Tibial nerve (tissue), 4 donors: Measurements from ENCODE around the gene PFKFB3. TPM values are rescaled to one million over a fixed set of nuclear protein-coding genes. Genes with fewer than 3 reads are reported as not detected.
A peak's percentile ranks its signal among the peaks of the same experiment; 100 is the strongest.

Experiments used
- DNase-seq, 2 donors: peaks; one replicate each; pipeline ENCODE4 v3.0.0-alpha.2; 2019; ENCODE audit warnings: low spot score in 2 of 2
- H3K27ac ChIP-seq, 4 donors: fragments of 200-600 bp; sonication (generic) in 3 of 4; one replicate each; pipeline ENCODE4 v1.5.1; 2017 to 2019; ENCODE audit warnings: mild to moderate bottlenecking in 1 of 4
- H3K27me3 ChIP-seq, 2 donors: fragments of 200-600 bp; sonication (generic) in 1 of 2; one replicate each; pipeline versions ENCODE4 v1.5.1 to v1.6.0; 2017 to 2019
- H3K36me3 ChIP-seq, 3 donors: fragments of 200-600 bp; sonication (generic); one replicate each; pipeline ENCODE4 v1.5.1; 2018 to 2019
- H3K4me1 ChIP-seq, 4 donors: fragments of 200-600 bp; sonication (generic) in 3 of 4; one replicate each; pipeline ENCODE4 v1.5.1; 2017 to 2019
- H3K4me3 ChIP-seq, 4 donors: fragments of 200-600 bp; sonication (generic) in 3 of 4; one replicate each; pipeline ENCODE4 v1.5.1; 2017 to 2019; ENCODE audit warnings: mild to moderate bottlenecking in 1 of 4, moderate library complexity in 1 of 4
- H3K9me3 ChIP-seq, 4 donors: fragments of 200-600 bp; sonication (generic) in 3 of 4; one replicate each; pipeline ENCODE4 v1.5.1; 2017 to 2019
- CTCF ChIP-seq, 5 experiments: fragments of 200-600 bp in 3 of 5; fragments of 450-650 bp in 2 of 5; sonication (generic) in 3 of 5; IDR thresholded peaks; one replicate each; pipeline ENCODE4 v1.5.1; 2016 to 2019; ENCODE audit warnings: antibody characterized with exemption in 5 of 5, mild to moderate bottlenecking in 3 of 5, moderate library complexity in 2 of 5
- EP300 ChIP-seq, 2 donors: sonication (generic); formaldehyde crosslinking; IDR thresholded peaks; one replicate each; pipeline ENCODE4 v1.6.1; 2017; ENCODE audit warnings: antibody characterized with exemption in 2 of 2, mild to moderate bottlenecking in 1 of 2
- POLR2A ChIP-seq, 2 donors: fragments of 450-650 bp; IDR thresholded peaks; one replicate each; pipeline ENCODE4 v1.6.1; 2017; ENCODE audit warnings: antibody characterized with exemption in 2 of 2, mild to moderate bottlenecking in 2 of 2, moderate library complexity in 2 of 2
- WGBS, 2 donors: methylation state at CpG; one replicate each; pipeline ENCODE4 v1.1.5; 2018; 5-methylcytosine and 5-hydroxymethylcytosine counted together
- total RNA-seq, 4 donors: library from RNA; depleted of rRNA; stranded (reverse); fragments of >200 nt; gene quantifications; one replicate each; pipeline ENCODE4 v1.1.0, GENCODE V29; 2016

Gene PFKFB3
- total RNA-seq, result 100 to 1,000 TPM in 2 of 4 donors, 10 to 100 TPM in 2; 72.0 to 183 (median 98.7) TPM

- peak within 1 kb of the TSS; percentile 52 to 83 (median 75) for H3K4me3 ChIP-seq
- TF ChIP-seq POLR2A (IDR thresholded peaks at IDR 0.05), result peak; percentile 98
- peak; percentile 86 to 100 for TF ChIP-seq EP300 (IDR thresholded peaks at IDR 0.05)
- peak; percentile 96 to 100 (median 99) for TF ChIP-seq CTCF (IDR thresholded peaks at IDR 0.05)
- H3K27me3 ChIP-seq, result no peaks in the 10 kb centered on the region
- peak within 1 kb of the TSS; percentile 64 to 95 (median 88) for H3K27ac ChIP-seq
- peak; percentile 90 to 92 for DNase-seq
- 1% methylated on average over 40 of the region's 75 CpGs; no CpG with 5 or more reads in 1 of the 2 donors for WGBS, 2 donors
- peaks cover 0 to 55% (median 26%) of the 10 kb centered on the region in 4 donors for H3K4me1 ChIP-seq
- H3K9me3 ChIP-seq, result no peaks in the 10 kb centered on the region
- H3K36me3 ChIP-seq, result no peaks in the 10 kb centered on the region
Observed at GRCh38 chr10:6202684-6203330, at the start of gene PFKFB3. Gene PFKFB3, plus strand, starts transcription at chr10:6202932. Its CDS starts 329 bp downstream, at chr10:6203261.

GRCh38 chr10:6153845-6154244 is 48.9 kb upstream of the PFKFB3 start:
- DNase-seq, result no peak
- WGBS, 2 donors, result 80 to 84% methylated on average over 7 of the region's 7 CpGs
- Histone ChIP-seq H3K9me3 (no peaks in the 10 kb centered on the region), H3K27ac (no peak overlapping the region), H3K4me3 (no peak overlapping the region), H3K4me1 (peaks cover 0 to 35% (median 9%) of the 10 kb centered on the region in 4 donors), H3K27me3 (no peaks in the 10 kb centered on the region), H3K36me3 (peaks cover 0 to 6% (median 0%) of the 10 kb centered on the region in 3 donors)
- no peak for TF ChIP-seq POLR2A (IDR thresholded peaks at IDR 0.05)

DNA sequence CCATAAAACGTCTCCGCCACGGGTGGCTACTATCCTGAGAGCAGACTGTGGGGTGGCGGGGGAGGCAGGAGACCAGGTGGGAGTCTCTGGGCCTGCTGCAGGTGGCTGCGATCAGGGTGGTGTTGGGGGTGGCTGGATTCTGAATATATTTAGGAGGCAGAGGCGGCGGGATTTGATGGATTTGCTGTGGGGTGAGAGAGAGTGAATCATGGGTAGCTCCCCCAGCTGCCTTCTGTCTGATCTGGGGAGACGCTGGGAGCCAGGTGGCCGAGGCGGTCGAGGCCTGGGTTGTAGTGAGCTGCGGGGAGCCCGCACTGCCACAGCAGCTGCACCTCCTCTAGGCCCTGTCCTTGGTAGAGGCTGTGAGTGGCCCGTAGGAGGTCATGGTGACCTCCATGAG is 48.2 kb upstream of the PFKFB3 start:
- whole genome bisulfite sequencing, 2 donors, result 95% methylated on average over 11 to 14 of the region's 14 CpGs
- Histone ChIP-seq H3K27ac (no peak overlapping the region), H3K36me3 (peaks cover 0 to 6% (median 0%) of the 10 kb centered on the region in 3 donors), H3K27me3 (no peaks in the 10 kb centered on the region), H3K4me1 (peaks cover 0 to 35% (median 9%) of the 10 kb centered on the region in 4 donors), H3K4me3 (no peak overlapping the region), H3K9me3 (no peaks in the 10 kb centered on the region)
- TF ChIP-seq POLR2A (IDR thresholded peaks at IDR 0.05) (no peak), CTCF (IDR thresholded peaks at IDR 0.05) (no peak), EP300 (IDR thresholded peaks at IDR 0.05) (no peak)
- no peak for DNase-seq

GRCh38 chr10:6158276-6158675 is 44.5 kb upstream of the PFKFB3 start:
- no peaks in the 10 kb centered on the region for H3K9me3 ChIP-seq
- H3K36me3 ChIP-seq, result peaks cover 0 to 6% (median 0%) of the 10 kb centered on the region in 3 donors
- WGBS, 2 donors, result 91 to 93% methylated on average over 7 of the region's 7 CpGs
- H3K4me1 ChIP-seq, result peaks cover 0 to 30% (median 10%) of the 10 kb centered on the region in 4 donors
- H3K27me3 ChIP-seq, result no peaks in the 10 kb centered on the region
- no peak overlapping the region for H3K4me3 ChIP-seq
- H3K27ac ChIP-seq, result peak overlapping the region; percentile 31 to 89 (median 74)
- DNase-seq, result no peak
- no peak for TF ChIP-seq POLR2A (IDR thresholded peaks at IDR 0.05)
- TF ChIP-seq EP300 (IDR thresholded peaks at IDR 0.05), result no peak
- no peak for TF ChIP-seq CTCF (IDR thresholded peaks at IDR 0.05)

GRCh38 chr10:6161921-6162320 is 40.8 kb upstream of the PFKFB3 start:
- H3K27me3 ChIP-seq, result no peaks in the 10 kb centered on the region
- H3K9me3 ChIP-seq, result no peaks in the 10 kb centered on the region
- H3K4me3 ChIP-seq, result no peak overlapping the region
- 55 to 57% methylated on average over 3 of the region's 3 CpGs for WGBS, 2 donors
- TF ChIP-seq POLR2A (IDR thresholded peaks at IDR 0.05) (no peak), CTCF (IDR thresholded peaks at IDR 0.05) (no peak), EP300 (IDR thresholded peaks at IDR 0.05) (no peak)
- peaks cover 0 to 51% (median 17%) of the 10 kb centered on the region in 4 donors for H3K4me1 ChIP-seq
- H3K36me3 ChIP-seq, result peaks cover 0 to 11% (median 0%) of the 10 kb centered on the region in 3 donors
- no peak for DNase-seq
- H3K27ac ChIP-seq, result peak overlapping the region in 2 of 4 donors; percentile 90 to 96
